Type B pancreatic cell (in vitro differentiated cells): Measurements from ENCODE around the gene SH2D6. TPM values are rescaled to one million over a fixed set of nuclear protein-coding genes. Genes with fewer than 3 reads are reported as not detected.
A peak's percentile ranks its signal among the peaks of the same experiment; 100 is the strongest.

Source experiments
- DNase-seq: peaks from one replicate; pipeline ENCODE4 v3.0.0; 2021; ENCODE audit warnings: mixed read lengths; ENCODE audit not compliant: unreplicated experiment; ENCODE audit errors: extremely low spot score
- H3K27ac Mint-ChIP-seq: 2 replicates; pipeline ENCODE4 v1.8.0; 2021; ENCODE audit warnings: mild to moderate bottlenecking, mixed read lengths
- H3K27me3 Mint-ChIP-seq: 2 replicates; pipeline ENCODE4 v1.8.0; 2021; ENCODE audit warnings: mixed read lengths
- H3K36me3 Mint-ChIP-seq: 2 replicates; pipeline ENCODE4 v1.8.0; 2021; ENCODE audit warnings: mixed read lengths
- H3K4me1 Mint-ChIP-seq: one replicate; pipeline ENCODE4 v1.8.0; 2021; ENCODE audit warnings: mixed read lengths; ENCODE audit not compliant: unreplicated experiment
- H3K4me3 Mint-ChIP-seq: 2 replicates; pipeline ENCODE4 v1.8.0; 2021; ENCODE audit warnings: mild to moderate bottlenecking, mixed read lengths
- H3K9me3 Mint-ChIP-seq: 2 replicates; pipeline ENCODE4 v1.8.0; 2021; ENCODE audit warnings: mixed read lengths
- total RNA-seq: library from RNA; stranded (reverse); gene quantifications from 2 replicates; pipeline ENCODE4 v1.2.1, GENCODE V29; 2021; ENCODE audit warnings: low replicate concordance
- TF ChIP-seq, protein P1 (sequence below): fragments of 200-600 bp; sonication (generic); conservative IDR thresholded peaks from 2 replicates; pipeline ENCODE4 v1.5.0; 2021; ENCODE audit warnings: antibody characterized with exemption, mild to moderate bottlenecking

The SH2D6 gene
- total RNA-seq, 1 donor from 2014 or later: 0.97 TPM

DNA sequence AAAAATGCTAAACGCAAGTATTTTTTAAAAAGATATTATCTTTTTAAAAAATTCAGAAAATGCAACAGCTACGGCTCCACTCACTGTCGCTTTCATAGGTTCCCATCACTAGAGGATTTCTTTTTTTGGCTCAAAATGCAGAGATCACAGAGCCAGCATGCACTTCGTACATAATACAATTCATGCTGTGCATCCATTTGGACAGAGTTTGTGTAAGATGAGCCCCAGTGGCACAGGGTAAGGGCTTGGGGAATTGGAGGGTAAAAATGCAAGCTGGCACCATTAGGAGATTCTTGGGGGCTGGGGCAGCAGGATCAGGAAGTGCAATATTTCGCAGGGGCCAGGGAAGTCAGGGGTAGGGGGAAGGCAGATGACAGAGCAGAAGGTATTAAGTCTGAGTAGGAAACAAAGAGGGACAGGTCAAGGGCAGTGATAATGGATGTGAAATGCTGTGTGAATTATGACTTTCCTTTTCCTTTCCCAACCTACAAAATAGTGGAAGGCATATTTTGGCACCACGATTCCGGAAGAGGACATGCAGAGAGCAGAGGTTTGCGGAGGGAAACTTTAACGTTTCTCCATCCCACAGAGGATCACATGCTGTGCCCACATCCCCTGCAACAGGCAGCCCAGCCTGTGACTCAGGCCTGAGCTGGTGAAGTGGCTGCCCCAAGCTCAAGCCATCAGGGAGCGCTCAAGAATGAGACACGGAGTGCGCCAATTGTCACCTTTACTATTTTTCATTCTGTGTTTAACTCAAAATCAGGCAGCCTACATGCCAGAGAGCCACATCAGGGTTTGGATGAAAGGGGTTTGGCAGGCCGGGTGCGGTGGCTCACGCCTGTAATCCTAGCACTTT, 13.1 kb upstream of the SH2D6 start:
- Mint-ChIP-seq H3K27ac (peak overlapping the region; percentile 73), H3K27me3 (no peaks in the 10 kb centered on the region), H3K9me3 (peaks cover 5% of the 10 kb centered on the region), H3K36me3 (peaks cover under 1% of the 10 kb centered on the region), H3K4me3 (peak overlapping the region; percentile 54), H3K4me1 (peaks cover 22% of the 10 kb centered on the region)
- no peak for DNase-seq
- TF ChIP-seq, protein P1, sequence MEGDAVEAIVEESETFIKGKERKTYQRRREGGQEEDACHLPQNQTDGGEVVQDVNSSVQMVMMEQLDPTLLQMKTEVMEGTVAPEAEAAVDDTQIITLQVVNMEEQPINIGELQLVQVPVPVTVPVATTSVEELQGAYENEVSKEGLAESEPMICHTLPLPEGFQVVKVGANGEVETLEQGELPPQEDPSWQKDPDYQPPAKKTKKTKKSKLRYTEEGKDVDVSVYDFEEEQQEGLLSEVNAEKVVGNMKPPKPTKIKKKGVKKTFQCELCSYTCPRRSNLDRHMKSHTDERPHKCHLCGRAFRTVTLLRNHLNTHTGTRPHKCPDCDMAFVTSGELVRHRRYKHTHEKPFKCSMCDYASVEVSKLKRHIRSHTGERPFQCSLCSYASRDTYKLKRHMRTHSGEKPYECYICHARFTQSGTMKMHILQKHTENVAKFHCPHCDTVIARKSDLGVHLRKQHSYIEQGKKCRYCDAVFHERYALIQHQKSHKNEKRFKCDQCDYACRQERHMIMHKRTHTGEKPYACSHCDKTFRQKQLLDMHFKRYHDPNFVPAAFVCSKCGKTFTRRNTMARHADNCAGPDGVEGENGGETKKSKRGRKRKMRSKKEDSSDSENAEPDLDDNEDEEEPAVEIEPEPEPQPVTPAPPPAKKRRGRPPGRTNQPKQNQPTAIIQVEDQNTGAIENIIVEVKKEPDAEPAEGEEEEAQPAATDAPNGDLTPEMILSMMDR: no peak

DNA sequence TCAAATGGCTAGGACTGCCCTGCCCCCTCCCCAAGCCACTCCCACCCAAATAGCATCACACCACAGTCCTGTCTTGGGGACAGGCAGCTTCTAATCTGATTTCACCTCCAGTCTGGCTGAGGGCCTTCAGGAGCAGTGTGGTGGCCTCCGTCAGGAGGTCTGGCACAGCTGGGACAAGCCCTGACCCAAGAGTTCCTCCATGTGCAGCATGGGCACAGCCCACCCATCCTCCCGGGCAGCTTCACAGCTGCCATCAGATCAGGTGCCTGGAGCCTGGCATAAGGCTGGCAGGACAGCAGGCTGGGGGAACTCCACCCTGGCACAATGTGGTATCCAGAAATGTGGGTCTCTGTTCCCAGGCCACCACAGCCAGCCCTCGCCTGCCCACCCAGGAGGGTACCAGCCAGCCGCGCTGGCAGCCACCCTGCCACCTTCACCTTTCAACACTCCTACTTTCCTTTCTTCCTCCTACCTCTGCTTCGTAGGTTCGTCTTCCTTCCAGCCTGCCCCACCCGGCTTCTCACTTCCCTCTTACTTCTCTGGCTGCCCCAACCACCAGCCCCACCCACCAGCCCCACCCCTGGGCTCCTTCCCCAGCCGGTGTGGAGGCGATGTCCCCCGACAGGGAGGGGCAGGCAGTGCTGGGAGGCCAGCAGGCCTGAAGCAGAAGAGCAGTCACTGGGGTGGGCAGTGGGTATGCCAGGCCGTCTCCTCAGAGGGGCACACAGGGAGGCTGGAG, 8.5 kb upstream of the SH2D6 start, which contains the start of gene CAPG:
Gene CAPG, minus strand, starts transcription at position 522 of the 739 bp plus-strand sequence. CDS start 8,221 bp downstream, outside the sequence.
- H3K9me3 Mint-ChIP-seq: peaks cover 4% of the 10 kb centered on the region
- peak within 1 kb of the TSS; percentile 65 for H3K27ac Mint-ChIP-seq
- DNase-seq: no peak
- peaks cover 6% of the 10 kb centered on the region for H3K27me3 Mint-ChIP-seq
- H3K36me3 Mint-ChIP-seq: no peaks in the 10 kb centered on the region
- TF ChIP-seq, protein P1: no peak
- peak within 1 kb of the TSS; percentile 67 for H3K4me3 Mint-ChIP-seq
- peaks cover 36% of the 10 kb centered on the region for H3K4me1 Mint-ChIP-seq

DNA sequence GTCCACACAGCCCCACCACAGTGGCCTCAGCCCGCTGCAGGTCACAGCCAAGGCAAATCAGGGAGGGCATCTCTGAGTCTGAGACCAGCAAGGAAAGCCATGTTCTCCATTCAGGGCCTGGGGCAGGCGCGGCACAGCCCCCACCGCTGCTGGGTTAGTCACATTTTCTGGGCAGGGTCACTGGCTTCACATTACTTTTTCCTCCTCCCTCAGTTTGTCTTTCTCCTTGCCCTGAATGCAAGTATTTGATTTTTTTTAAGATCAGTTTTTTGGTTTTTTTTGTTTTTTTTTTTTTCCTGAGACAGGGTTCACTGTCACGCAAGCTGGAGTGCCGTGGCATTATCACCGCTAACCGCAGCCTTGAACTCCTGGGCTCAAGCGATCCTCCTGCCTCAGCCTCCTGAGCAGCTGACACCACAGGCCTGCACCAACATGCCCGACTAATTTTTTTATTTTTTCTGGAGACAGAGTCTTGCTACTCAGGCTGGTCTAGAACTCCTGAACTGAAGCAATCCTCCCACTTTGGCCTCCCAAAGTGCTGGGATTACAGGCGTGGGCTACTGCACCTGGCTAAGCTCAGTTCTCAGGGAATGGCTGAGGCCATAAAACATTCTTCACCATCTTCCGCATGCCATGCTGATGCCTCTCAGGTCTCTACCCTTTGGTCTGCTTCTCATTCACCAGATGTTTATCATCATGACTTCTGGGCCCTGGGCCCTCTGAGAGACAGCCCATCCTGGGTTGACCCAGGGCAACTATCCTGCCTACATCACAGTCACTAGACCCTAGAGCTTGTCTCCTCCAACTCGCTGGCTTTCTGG, 7.7 kb upstream of the SH2D6 start:
- Mint-ChIP-seq H3K27me3 (peaks cover 6% of the 10 kb centered on the region), H3K36me3 (no peaks in the 10 kb centered on the region), H3K4me1 (peaks cover 28% of the 10 kb centered on the region), H3K4me3 (peak overlapping the region; percentile 67), H3K27ac (peak overlapping the region; percentile 65), H3K9me3 (no peaks in the 10 kb centered on the region)
- TF ChIP-seq, protein P1: no peak
- no peak for DNase-seq

DNA sequence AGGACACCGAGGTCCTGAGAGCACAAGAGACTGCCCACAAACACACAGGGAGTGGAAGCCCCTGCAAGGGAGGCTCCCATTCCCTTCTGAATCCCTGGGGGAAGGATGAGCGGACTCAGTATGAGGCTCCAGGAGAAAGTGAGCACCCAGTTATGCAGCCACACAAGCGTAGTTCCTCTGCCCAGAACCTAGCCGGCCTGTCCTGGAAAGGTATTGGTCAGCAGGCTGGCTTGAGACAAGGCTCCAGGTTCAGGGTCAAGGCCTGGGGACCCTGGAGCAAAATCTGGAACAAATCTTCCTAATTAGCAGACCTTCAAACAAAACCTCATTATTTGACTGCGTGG, 7.1 kb upstream of the SH2D6 start:
- TF ChIP-seq, protein P1: no peak
- Mint-ChIP-seq H3K9me3 (no peaks in the 10 kb centered on the region), H3K27me3 (peaks cover 6% of the 10 kb centered on the region), H3K36me3 (no peaks in the 10 kb centered on the region), H3K4me3 (peak overlapping the region; percentile 42), H3K27ac (peak overlapping the region; percentile 65), H3K4me1 (peaks cover 28% of the 10 kb centered on the region)
- no peak for DNase-seq
